ENCODE data around the gene CALCA.
A peak's percentile ranks its signal among the peaks of the same experiment; 100 is the strongest.

CALCA gene

GRCh38 chr11:14980854-14981253 lies 8.7 kb upstream of the CALCA start:
- H3K4me3 ChIP-seq (replicated peaks; ENCODE audit: low read depth, low read length), result no peak overlapping the region
- DNase-seq (ENCODE audit: low read depth), result peak; percentile 82
- no peak for TF ChIP-seq CTCF (IDR thresholded peaks at IDR 0.05; ENCODE audit: low read length, missing control alignments)

GRCh38 chr11:14977101-14977880 lies 5.1 kb upstream of the CALCA start:
- TF ChIP-seq CTCF (IDR thresholded peaks at IDR 0.05; ENCODE audit: low read length, missing control alignments), result no peak
- no peak for DNase-seq (ENCODE audit: low read depth)
- H3K4me3 ChIP-seq (replicated peaks; ENCODE audit: low read depth, low read length), result no peak overlapping the region

GRCh38 chr11:14975252-14975587 lies 3.1 kb upstream of the CALCA start:
- no peak overlapping the region for H3K4me3 ChIP-seq (replicated peaks; ENCODE audit: low read depth, low read length)
- no peak for DNase-seq (ENCODE audit: low read depth)
- TF ChIP-seq CTCF (IDR thresholded peaks at IDR 0.05; ENCODE audit: low read length, missing control alignments), result no peak

- H3K4me3 ChIP-seq (replicated peaks; ENCODE audit: low read depth, low read length), result no peak overlapping the region
- peak; percentile 67 for TF ChIP-seq CTCF (IDR thresholded peaks at IDR 0.05; ENCODE audit: low read length, missing control alignments)
- DNase-seq (ENCODE audit: low read depth), result peak; percentile 40
Measured at GRCh38 chr11:14974515-14975251, 2.5 kb upstream of the CALCA start.

- no peak for TF ChIP-seq CTCF (IDR thresholded peaks at IDR 0.05; ENCODE audit: low read length, missing control alignments)
- no peak for DNase-seq (ENCODE audit: low read depth)
- H3K4me3 ChIP-seq (replicated peaks; ENCODE audit: low read depth, low read length), result no peak overlapping the region
Measured at GRCh38 chr11:14973621-14974514, 1.7 kb upstream of the CALCA start.

GRCh38 chr11:14972581-14973495 lies 687 bp upstream of the CALCA start:
- no peak overlapping the region for H3K4me3 ChIP-seq (replicated peaks; ENCODE audit: low read depth, low read length)
- DNase-seq (ENCODE audit: low read depth), result no peak

More at GRCh38 chr11:14972581-14973495, 687 bp upstream of the CALCA start:
- no peak for TF ChIP-seq CTCF (IDR thresholded peaks at IDR 0.05; ENCODE audit: low read length, missing control alignments)

Measured in fibroblast of pulmonary artery (primary cell).